NT2/D1 (cell line): ENCODE measurements around the gene TMEM117.
"Not testable (repeated sequence)": the region's sequence is repeated elsewhere in the genome, so short reads cannot be mapped to it uniquely, and the experiment has no call there.

Experiments used
- DNase-seq: peaks from one replicate; pipeline ENCODE4 v3.0.0-alpha.2; 2011; ENCODE audit warnings: low read depth, low spot score
- H3K27me3 ChIP-seq: 2 replicates; pipeline ENCODE4 v1.6.0; 2011; ENCODE audit warnings: mild to moderate bottlenecking; ENCODE audit not compliant: insufficient read length, insufficient read depth
- H3K36me3 ChIP-seq: 2 replicates; pipeline ENCODE4 v1.6.1; 2011; ENCODE audit warnings: mild to moderate bottlenecking, low read length, mixed read lengths; ENCODE audit not compliant: insufficient read depth, insufficient read length
- H3K4me1 ChIP-seq: 2 replicates; pipeline ENCODE4 v1.5.1; 2011; ENCODE audit not compliant: insufficient read depth, insufficient read length
- H3K4me3 ChIP-seq: 2 replicates; pipeline ENCODE4 v1.5.1; 2011; ENCODE audit warnings: low read depth; ENCODE audit not compliant: insufficient read length
- H3K9ac ChIP-seq: 2 replicates; pipeline ENCODE4 v1.6.0; 2011; ENCODE audit warnings: low read depth; ENCODE audit not compliant: insufficient read length
- H3K9me3 ChIP-seq: 2 replicates; pipeline ENCODE4 v1.5.1; 2011; ENCODE audit warnings: mild to moderate bottlenecking, low read length; ENCODE audit not compliant: insufficient read depth
- SUZ12 ChIP-seq: IDR thresholded peaks from 2 replicates; pipeline ENCODE4 v1.6.1; 2011; ENCODE audit not compliant: insufficient read length, insufficient read depth; ENCODE audit errors: extremely low read depth
- YY1 ChIP-seq: IDR thresholded peaks from 2 replicates; pipeline ENCODE4 v1.6.1; 2011; ENCODE audit not compliant: insufficient read length, insufficient read depth
- ZNF274 ChIP-seq: IDR thresholded peaks from 2 replicates; pipeline ENCODE4 v1.6.1; 2011; ENCODE audit warnings: mild to moderate bottlenecking, low read depth, low read length

Gene TMEM117

DNA sequence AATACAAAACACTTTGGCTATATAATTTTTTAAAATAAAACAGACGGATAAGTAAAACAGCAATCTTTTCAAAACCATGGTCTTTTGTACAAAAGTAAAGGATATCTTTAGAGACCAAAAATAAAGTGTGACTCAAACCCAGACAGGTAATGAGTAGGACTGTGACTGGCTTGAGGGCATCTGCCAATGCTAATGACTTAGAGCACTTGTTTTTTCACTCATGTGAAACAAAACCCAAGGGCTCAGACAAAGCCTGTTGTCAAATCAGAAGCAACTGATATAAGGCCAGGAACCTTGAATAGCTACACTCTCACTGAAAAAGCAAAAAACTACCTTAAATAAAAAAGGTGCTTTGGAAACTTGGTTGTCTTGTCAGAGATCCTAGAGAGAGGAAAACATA lies 357.4 kb downstream of the TMEM117 start:
- Histone ChIP-seq H3K4me1 (no peaks in the 10 kb centered on the region), H3K9me3 (no peaks in the 10 kb centered on the region), H3K4me3 (no peak overlapping the region), H3K9ac (no peak overlapping the region), H3K27me3 (no peaks in the 10 kb centered on the region), H3K36me3 (no peaks in the 10 kb centered on the region)
- TF ChIP-seq YY1, result no peak
- TF ChIP-seq SUZ12, result no peak
- no peak for TF ChIP-seq ZNF274
- DNase-seq, result peak; percentile 6

DNA sequence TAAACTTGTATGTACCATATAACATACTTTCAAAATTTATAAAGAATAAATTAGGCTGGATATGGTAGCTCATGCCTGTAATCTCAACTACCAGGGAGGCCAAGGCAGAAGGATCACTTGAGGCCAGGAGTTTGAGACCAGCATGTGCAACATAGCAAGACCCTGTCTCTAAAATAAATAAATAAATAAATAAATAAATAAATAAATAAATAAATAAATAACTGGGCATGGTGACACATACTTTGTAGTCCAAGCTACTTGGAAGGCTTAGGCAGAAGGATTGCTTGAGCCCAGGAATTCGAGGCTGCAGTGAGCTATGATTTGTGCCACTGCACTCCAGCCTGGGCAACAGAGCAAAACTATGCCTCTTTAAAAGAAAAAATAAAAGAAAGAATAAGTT lies 359.8 kb downstream of the TMEM117 start:
- DNase-seq, H3K4me3 ChIP-seq, H3K9ac ChIP-seq, H3K9me3 ChIP-seq, H3K36me3 ChIP-seq, H3K27me3 ChIP-seq, H3K4me1 ChIP-seq: not testable (repeated sequence)

DNA sequence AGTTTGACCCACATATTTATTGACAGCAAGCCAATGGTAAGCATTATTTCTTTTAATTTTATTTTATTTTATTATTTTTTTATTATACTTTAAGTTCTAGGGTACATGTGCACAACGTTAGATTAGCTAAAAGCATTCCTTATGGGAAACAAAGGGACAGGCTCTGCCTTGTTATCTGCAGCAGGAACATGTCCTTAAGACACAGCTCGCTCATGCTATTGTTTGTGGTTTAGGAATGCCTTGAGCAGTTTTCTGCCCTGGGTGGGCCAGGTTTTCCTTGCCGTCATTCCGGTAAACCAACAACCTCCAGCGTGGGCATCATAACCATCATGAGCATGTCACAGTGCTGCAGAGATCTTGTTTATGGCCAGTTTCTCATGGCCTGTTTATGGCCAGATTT lies 370.2 kb downstream of the TMEM117 start:
- Histone ChIP-seq H3K9me3 (peaks cover 19% of the 10 kb centered on the region), H3K36me3 (no peaks in the 10 kb centered on the region), H3K27me3 (no peaks in the 10 kb centered on the region), H3K4me1 (no peaks in the 10 kb centered on the region), H3K9ac (no peak overlapping the region), H3K4me3 (no peak overlapping the region)
- DNase-seq, result no peak
- TF ChIP-seq ZNF274, result no peak
- no peak for TF ChIP-seq YY1
- TF ChIP-seq SUZ12, result no peak

DNA sequence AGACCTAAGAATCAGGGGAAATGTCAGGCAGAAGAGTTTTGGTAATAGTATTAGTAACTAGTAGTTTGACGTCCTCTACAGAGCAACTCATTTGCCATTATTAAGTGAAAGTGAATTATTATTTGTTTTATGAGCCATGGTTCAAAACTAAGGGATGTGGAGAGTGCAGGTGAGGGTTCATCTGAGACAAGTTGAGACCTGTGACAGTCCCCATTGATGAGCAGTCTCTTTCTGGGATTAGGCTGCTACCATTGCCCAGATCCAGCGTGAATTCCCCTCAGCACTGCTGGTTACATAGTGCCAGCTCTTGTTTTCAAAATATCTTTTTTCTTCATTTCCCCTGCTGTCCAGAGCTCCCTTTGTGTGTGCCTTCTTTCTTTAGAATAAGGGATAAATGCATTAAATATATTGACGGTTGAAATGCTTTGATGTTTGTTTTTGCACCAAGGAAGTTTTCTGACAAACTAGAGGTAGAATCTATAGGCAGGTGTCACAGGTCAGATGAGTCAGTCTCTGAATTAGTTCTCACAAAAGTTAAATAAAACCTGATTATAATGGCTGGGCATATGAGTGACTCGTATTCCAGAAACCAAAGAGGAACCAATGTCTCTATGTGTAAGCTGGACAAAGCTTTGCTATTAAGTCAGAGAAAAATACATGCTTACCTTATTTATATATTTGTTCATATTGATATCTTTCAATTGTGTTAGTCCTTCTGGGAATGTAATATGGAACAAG lies 381.4 kb downstream of the TMEM117 start:
- Histone ChIP-seq H3K9ac (no peak overlapping the region), H3K36me3 (no peaks in the 10 kb centered on the region), H3K4me1 (no peaks in the 10 kb centered on the region), H3K27me3 (no peaks in the 10 kb centered on the region), H3K9me3 (peaks cover 8% of the 10 kb centered on the region), H3K4me3 (no peak overlapping the region)
- TF ChIP-seq SUZ12 (no peak), ZNF274 (no peak), YY1 (no peak)
- DNase-seq, result no peak

DNA sequence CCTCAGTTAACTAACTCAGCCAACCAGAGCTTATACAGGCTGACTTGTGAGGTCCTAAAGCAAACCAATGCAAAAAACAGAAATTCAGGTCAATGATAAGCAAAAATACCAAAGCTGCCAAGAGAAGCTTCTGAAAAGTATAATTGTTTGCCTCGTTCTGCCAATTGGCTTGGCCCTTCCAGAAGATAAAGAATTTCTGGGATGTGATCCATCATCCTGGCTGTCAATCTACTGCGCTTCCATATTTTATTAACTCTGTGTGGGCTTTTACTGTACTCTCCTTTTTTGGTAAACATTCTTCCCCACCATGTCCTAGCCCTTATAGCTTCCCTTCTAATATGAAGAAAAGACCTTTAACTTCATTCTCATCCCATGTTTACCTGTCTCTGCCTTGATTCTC lies 387.9 kb downstream of the TMEM117 start:
- H3K27me3 ChIP-seq, result no peaks in the 10 kb centered on the region
- no peaks in the 10 kb centered on the region for H3K36me3 ChIP-seq
- TF ChIP-seq YY1 (no peak), SUZ12 (no peak), ZNF274 (no peak)
- no peak for DNase-seq
- no peak overlapping the region for H3K4me3 ChIP-seq
- no peaks in the 10 kb centered on the region for H3K9me3 ChIP-seq
- H3K4me1 ChIP-seq, result no peaks in the 10 kb centered on the region
- no peak overlapping the region for H3K9ac ChIP-seq

DNA sequence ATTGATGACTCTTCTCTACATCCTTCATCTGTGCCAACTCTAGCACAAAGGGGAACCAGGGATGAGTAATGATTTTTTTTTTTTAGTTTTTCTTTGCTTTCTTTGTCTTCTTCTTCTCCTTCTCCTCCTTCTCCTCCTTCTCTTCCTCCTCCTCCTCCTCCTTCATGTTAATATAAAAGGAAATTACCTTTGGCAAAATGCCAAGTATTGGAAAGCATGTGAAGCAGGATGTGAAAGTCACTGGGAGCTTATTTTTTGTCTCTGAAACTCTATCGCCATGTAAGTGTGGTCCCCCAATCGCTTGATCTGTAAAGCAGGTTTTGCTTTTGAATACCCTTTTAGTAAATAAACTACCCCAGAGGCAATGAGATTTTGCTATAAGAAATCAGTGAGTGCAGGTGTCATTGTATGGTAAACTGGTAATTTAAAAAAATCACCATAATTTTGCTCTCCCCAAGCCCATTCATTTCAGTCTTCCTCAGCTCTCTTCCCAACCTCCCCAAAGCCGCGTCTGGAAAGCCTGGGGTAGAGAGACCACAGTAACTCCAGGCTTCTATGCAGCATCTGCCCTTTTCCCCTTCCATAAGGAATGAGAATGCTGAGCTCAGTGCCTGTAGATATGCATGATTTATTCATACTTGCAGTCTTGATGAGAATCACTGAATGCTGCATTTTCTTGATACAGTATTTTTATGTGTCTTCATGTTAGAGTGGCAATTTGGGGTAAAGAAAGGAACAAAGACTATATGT lies 388.7 kb downstream of the TMEM117 start:
- no peaks in the 10 kb centered on the region for H3K27me3 ChIP-seq
- no peak overlapping the region for H3K4me3 ChIP-seq
- TF ChIP-seq SUZ12 (no peak), YY1 (no peak), ZNF274 (no peak)
- H3K9ac ChIP-seq, result no peak overlapping the region
- no peaks in the 10 kb centered on the region for H3K4me1 ChIP-seq
- no peaks in the 10 kb centered on the region for H3K36me3 ChIP-seq
- DNase-seq, result no peak
- no peaks in the 10 kb centered on the region for H3K9me3 ChIP-seq

DNA sequence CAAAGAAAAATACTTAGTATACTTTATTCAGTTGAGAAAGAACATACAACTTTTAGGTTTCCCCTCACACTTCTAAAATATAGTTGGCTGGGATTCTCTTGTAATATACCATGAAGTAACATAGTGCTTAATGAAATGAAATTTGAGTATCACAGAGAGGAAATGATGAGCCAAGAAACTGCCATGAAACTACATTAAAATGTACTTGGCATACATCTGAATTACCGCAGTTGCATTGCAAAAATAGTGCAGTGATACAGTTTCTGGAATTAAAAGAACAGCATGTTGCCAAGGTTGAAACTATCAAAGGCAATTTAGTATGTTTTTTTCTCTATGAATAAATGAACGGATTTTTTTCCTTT lies 389.2 kb downstream of the TMEM117 start:
- H3K27me3 ChIP-seq, result no peaks in the 10 kb centered on the region
- no peak for DNase-seq
- H3K36me3 ChIP-seq, result no peaks in the 10 kb centered on the region
- no peak overlapping the region for H3K9ac ChIP-seq
- no peaks in the 10 kb centered on the region for H3K9me3 ChIP-seq
- H3K4me1 ChIP-seq, result no peaks in the 10 kb centered on the region
- TF ChIP-seq SUZ12 (no peak), ZNF274 (no peak), YY1 (no peak)
- no peak overlapping the region for H3K4me3 ChIP-seq

DNA sequence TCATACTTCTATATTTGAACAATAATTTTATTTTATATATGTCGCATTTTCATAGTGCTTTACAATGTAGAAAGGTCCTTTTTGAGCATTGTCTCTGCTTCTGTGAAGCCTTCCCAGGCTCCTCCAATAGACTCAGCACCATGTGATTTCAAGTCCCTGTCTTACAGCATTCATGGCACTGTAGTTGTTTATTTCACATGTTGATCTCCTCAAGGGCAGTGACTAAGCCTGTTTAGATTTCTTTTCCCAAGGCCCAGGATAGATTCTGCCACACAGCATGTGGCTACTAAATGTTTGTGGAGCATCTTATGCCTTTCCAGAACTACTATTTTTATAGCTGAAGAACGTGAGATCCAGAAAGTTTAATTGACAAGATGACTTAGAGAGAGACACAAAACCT lies 391.7 kb downstream of the TMEM117 start:
- Histone ChIP-seq H3K4me1 (no peaks in the 10 kb centered on the region), H3K36me3 (no peaks in the 10 kb centered on the region), H3K9ac (no peak overlapping the region), H3K27me3 (no peaks in the 10 kb centered on the region), H3K4me3 (no peak overlapping the region), H3K9me3 (no peaks in the 10 kb centered on the region)
- no peak for TF ChIP-seq SUZ12
- no peak for TF ChIP-seq YY1
- TF ChIP-seq ZNF274, result no peak
- no peak for DNase-seq
